ENCODE data around the gene ERCC4.

DNA sequence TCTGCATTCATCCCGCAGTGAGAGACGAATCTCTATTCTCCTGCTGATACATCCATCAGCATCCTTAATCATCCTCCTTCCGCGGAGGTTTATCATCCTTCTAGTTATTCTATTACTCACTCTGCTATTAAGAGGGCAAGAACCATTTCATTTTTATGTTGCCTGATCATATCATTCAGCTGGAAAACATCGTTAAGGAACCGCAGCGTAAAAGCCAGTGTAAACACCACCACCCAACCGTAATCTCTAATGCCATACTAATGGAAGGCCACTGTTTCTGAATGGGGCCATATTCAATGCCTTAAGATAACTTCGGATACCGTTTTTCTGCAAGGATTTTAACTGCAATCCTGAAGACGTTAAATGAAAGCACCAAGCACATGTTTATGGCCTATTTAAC, 36.7 kb upstream of the ERCC4 start:
- TF ChIP-seq EZH2 (IDR thresholded peaks at IDR 0.05), result no peak
- TF ChIP-seq, protein P1, sequence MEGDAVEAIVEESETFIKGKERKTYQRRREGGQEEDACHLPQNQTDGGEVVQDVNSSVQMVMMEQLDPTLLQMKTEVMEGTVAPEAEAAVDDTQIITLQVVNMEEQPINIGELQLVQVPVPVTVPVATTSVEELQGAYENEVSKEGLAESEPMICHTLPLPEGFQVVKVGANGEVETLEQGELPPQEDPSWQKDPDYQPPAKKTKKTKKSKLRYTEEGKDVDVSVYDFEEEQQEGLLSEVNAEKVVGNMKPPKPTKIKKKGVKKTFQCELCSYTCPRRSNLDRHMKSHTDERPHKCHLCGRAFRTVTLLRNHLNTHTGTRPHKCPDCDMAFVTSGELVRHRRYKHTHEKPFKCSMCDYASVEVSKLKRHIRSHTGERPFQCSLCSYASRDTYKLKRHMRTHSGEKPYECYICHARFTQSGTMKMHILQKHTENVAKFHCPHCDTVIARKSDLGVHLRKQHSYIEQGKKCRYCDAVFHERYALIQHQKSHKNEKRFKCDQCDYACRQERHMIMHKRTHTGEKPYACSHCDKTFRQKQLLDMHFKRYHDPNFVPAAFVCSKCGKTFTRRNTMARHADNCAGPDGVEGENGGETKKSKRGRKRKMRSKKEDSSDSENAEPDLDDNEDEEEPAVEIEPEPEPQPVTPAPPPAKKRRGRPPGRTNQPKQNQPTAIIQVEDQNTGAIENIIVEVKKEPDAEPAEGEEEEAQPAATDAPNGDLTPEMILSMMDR (IDR thresholded peaks at IDR 0.05), result no peak

Measured in neural progenitor cell (in vitro differentiated cells).